ENCODE measurements around the gene SLTM. TPM values are rescaled to one million over a fixed set of nuclear protein-coding genes. Genes with fewer than 3 reads are reported as not detected.

Gene SLTM
- total RNA-seq, result 100 to 1,000 TPM in 3 of 4 donors, 10 to 100 TPM in 1; 95.9 to 157 (median 123) TPM

GRCh38 chr15:58933281-58934113 is at the start of gene SLTM:
Gene SLTM, minus strand, starts transcription at chr15:58933679. Its CDS starts 114 bp downstream, at chr15:58933565.
- ATAC-seq (ENCODE audit: low FRiP score) (peak; percentile 97), DNase-seq (ENCODE audit: low spot score) (peak; percentile 80)
- no peak for TF ChIP-seq CTCF (IDR thresholded peaks at IDR 0.05)

GRCh38 chr15:58983261-58983660 is 49.8 kb upstream of the SLTM start:
- ATAC-seq (ENCODE audit: low FRiP score), result no peak

GRCh38 chr15:58981808-58982475 is 48.5 kb upstream of the SLTM start:
- DNase-seq (ENCODE audit: low spot score) (no peak), ATAC-seq (ENCODE audit: low FRiP score) (no peak)
- no peak for TF ChIP-seq CTCF (IDR thresholded peaks at IDR 0.05)

More at GRCh38 chr15:58983261-58983660, 49.8 kb upstream of the SLTM start:
- DNase-seq (ENCODE audit: low spot score), result no peak
- no peak for TF ChIP-seq CTCF (IDR thresholded peaks at IDR 0.05)

- DNase-seq (ENCODE audit: low spot score), result no peak
- no peak for ATAC-seq (ENCODE audit: low FRiP score)
- TF ChIP-seq CTCF (IDR thresholded peaks at IDR 0.05), result no peak
Measured at GRCh38 chr15:58980351-58980939, 47.0 kb upstream of the SLTM start.

GRCh38 chr15:58977887-58978286 is 44.4 kb upstream of the SLTM start:
- no peak for DNase-seq (ENCODE audit: low spot score)
- TF ChIP-seq CTCF (IDR thresholded peaks at IDR 0.05), result no peak
- no peak for ATAC-seq (ENCODE audit: low FRiP score)

- DNase-seq (ENCODE audit: low spot score) (no peak), ATAC-seq (ENCODE audit: low FRiP score) (no peak)
- no peak for TF ChIP-seq CTCF (IDR thresholded peaks at IDR 0.05)
Measured at GRCh38 chr15:58967479-58967878, 34.0 kb upstream of the SLTM start.
